Muscle of back (tissue), 11 donors: Measurements from ENCODE around the gene JUP. TPM values are rescaled to one million over a fixed set of nuclear protein-coding genes. Genes with fewer than 3 reads are reported as not detected.

Source experiments
- DNase-seq, 3 donors: peaks; one replicate each; pipeline versions ENCODE4 v3.0.0 to v3.0.0-alpha.2; 2013
- polyA plus RNA-seq, 10 donors: library from polyadenylated mRNA; unstranded; fragments of 120-200 nt; gene quantifications; one replicate each; pipeline ENCODE4 v1.2.1, GENCODE V29; 2013; ENCODE audit not compliant: insufficient read length in 10 of 10

JUP gene
- polyA plus RNA-seq, 10 donors, result 26.8 to 68.0 (median 32.1) TPM

GRCh38 chr17:41762841-41763240 is 23.7 kb downstream of the JUP start:
- DNase-seq, result no peak

GRCh38 chr17:41762391-41762790 is 24.1 kb downstream of the JUP start:
- DNase-seq, result no peak

DNA sequence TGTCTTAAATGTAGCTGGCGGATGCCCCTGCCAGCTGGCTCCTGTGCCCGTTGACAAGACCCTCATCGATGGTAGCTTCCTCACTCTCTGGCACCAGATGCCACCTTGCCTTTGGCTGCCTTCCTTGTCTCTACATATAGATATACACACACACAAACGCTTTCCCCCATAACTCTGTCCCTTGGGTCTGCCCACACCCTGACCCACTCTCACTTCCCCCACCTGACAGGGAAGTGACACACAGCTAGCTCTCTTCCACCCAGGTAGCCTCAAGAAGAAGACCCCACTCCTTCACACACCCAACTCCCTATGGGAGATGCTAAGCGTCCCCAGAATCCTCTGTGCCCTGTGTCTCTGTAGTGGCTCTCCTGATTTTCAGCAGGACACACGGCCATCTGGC is 25.6 kb downstream of the JUP start:
- DNase-seq, result no peak

DNA sequence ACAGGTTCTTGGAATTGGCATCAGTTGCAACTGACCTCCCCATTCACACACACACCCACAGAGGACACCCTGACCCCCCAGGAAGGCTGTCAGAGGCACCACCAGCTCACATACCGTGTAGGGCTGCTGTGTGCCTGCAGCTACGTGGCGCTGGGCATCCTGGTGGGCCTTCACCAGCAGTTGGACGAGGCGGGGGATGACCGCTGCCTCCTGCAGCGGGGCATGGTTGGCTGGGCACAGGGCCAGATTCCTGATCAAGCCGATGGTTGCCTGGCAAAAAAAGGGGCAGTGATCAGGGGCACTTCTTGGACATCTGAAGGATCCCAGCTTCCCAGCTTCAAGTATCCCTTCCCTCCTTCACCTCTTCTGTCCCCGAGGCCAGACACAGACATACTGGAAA is 27.9 kb downstream of the JUP start:
- no peak for DNase-seq

- DNase-seq, result no peak
Observed at GRCh38 chr17:41754066-41754465, 32.4 kb downstream of the JUP start.

GRCh38 chr17:41751288-41751687 is 35.2 kb downstream of the JUP start:
- DNase-seq, result no peak

- no peak for DNase-seq
Observed at GRCh38 chr17:41750862-41751261, 35.6 kb downstream of the JUP start.

DNA sequence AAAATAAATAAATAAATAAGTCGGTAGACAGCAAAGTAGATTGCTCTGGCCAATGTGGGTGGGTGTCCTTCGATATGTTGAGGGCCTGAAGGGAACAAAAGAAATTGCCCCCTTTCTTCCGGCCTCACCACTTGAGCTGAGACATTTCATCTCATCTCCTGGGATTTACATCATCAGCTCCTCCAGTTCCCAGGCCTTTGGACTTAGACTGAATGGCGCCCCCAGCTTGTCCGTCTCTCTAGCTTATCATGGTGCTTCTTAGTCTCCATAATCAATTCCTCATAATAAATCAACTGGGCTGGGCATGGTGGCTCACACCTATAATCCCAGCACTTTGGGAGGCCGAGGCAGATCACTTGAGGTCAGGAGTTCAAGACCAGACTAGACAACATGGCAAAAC is 38.2 kb downstream of the JUP start:
- no peak for DNase-seq

- DNase-seq, result no peak
Observed at GRCh38 chr17:41741709-41742108, 44.8 kb downstream of the JUP start.

DNA sequence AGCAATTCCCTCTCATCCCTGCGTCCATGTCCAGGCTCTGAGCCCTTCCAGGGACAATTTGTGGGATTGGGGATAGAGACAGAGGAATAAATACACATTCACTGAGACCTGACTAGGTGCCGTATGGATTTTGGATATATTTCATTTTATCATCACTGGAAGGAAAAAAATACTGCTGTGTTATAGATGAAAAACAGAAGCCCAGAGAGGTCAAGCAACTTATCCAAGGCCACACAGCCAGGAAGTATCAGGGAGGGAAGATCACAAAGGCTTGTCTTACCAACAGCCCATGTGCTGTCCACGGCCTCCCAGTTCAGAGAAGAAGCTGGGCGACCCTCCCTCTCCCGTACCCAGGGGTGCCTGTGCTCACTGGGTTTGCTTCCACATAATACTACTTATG is 46.0 kb downstream of the JUP start:
- no peak for DNase-seq

- DNase-seq, result no peak
Observed at GRCh38 chr17:41739661-41740352, 46.7 kb downstream of the JUP start.

DNA sequence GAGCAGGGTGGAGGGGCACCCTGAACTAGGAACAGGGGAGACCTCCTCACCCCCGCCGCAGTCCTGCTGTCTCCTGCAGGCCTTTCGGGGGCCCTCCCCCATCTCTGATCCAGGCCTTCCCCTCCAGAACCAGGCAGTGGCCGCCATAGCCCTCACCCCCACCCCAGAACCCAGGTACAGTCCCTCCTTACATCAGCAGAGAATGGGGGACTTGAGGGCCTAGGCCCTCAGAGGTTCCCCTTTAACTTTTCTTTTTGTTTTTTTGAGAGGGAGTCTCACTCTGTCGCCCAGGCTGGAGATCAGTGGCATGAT is 47.8 kb downstream of the JUP start:
- no peak for DNase-seq

DNA sequence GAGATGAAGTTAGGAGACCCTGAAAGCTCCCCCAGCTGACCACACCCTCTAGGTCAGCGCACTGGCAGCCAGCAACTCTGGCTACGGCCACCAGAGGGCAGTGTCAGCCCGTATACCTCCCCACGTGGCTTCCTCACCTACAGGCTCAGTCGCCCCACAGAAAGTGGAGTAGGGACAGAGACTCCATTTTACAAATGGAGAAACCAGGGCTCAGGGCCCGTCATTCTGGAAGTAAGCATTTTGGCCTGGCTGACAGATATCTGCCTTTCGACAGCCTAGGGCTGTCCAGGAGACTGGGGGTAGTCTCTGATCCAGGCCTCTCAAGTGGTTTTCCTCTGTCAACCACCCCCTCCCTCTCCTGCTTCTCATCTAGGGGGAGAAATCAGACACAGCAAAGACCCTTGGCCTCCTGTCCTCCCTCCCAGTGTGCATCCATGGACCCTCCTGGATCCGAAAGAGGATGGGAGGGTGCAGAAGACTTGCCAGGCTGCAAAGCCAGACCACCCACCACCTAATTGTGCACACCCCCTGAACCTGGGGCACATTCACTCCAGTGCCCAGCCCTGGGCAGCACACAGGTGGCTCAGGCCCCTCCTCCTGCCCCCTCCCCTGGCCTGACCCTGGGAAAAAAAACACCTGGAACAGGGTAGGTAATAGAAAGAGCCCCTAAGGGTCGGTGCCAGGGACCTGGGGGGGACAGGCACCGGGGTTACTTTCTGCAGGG is 48.3 kb downstream of the JUP start:
- peak; percentile 56 to 92 (median 84) for DNase-seq

GRCh38 chr17:41737680-41738023 is 48.9 kb downstream of the JUP start:
- DNase-seq, result no peak

DNA sequence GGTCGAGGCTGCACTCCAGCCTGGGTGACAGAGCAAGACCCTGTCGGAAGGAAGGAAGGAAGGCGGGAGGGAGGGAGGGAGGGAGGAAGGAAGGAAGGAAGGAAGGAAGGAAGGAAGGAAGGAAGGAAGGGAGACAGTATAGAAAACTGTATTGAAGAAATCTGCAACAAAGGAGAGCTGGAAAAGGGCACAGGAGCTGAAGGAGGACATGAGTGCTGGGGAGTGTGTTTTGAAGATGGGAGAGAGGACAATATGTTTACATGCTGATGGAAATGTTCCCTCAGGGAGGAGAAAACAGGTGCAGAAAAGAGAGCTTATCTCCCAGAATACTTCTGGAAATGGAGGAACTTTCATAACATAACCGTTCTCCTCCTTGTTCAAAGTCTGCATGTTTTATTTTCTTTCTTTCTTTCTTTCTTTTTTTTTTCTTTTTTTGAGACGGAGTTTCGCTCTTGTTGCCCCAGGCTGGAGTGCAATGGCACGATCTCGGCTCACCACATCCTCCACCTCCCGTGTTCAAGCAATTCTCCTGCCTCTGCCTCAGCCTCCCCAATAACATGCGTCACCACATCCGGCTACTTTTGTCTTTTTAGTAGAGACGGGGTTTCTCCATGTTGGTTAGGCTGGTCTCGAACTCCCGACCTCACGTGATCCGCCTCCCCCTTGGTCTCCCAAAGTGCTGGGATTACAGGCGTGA is 49.4 kb downstream of the JUP start:
- no peak for DNase-seq

DNA sequence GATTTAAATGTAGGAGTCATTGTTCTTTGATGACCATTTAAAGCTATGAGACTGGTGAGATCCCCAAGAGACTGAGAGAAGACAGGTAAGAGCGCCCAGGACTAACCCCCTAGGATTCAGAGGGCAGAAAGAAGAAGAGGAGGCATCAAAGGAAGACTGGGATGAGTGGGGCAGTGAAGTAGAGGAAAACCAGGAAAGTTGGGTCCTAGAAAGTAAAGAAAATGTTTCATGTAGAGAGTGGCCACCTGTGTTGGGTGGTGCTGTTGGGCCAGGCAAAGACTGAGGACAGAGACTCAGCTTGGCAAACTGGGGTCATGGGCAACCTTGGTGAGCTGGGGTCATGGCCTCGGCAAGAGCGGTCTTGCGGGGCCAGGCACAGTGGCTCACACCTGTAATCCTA is 50.8 kb downstream of the JUP start:
- no peak for DNase-seq

GRCh38 chr17:41734949-41735313 is 51.6 kb downstream of the JUP start:
- no peak for DNase-seq

GRCh38 chr17:41734139-41734948 is 52.2 kb downstream of the JUP start, which contains the start of gene HAP1:
TSS of gene HAP1 (minus strand) at chr17:41734643. CDS start at chr17:41734634, 9 bp downstream.
- DNase-seq, result peak in 1 of 3 donors; percentile 56

GRCh38 chr17:41733348-41734138 is 53.0 kb downstream of the JUP start:
- peak in 1 of 3 donors; percentile 23 for DNase-seq

- DNase-seq, result no peak
Observed at GRCh38 chr17:41731836-41732235, 54.7 kb downstream of the JUP start.

DNA sequence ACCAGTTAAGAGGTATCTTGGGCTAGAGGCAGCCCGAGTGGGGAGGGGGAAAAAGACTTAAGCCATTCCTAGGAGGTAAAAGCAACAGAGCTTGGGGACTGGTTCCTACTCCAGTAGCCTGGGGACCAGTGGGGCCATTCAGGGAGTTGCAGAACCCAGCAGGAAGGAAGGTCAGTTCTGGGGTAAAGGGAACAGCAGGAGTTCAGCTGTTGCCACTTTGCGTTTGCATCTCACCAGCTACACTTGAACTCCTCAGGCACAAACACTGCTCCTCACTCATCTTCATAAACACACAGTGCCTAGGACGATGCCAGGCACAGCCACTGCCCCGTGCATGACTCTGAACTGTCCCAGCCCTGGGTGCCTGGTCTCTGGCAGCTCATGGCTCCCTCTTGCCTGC is 56.0 kb downstream of the JUP start:
- no peak for DNase-seq

DNA sequence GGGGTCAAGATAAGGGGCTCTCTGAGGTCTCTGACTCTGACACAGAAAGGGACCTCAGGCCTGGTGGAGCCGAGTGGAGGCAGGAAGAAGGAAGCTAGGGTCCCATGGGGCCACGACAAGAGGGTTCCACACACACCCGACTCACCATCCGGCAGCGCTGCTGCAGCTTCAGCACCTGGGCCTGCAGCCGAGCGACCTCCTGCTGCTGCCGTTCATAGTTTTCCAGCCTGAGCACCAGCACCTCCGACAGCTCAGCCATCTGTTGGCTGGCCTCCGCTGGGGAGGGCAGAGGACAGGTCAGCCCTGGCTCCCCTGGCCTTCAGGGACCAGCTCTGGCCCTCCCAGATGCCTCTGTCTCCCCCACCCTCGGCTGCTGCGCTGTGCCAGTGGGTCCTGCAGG is 58.5 kb downstream of the JUP start:
- no peak for DNase-seq
